ENCODE results near the gene EPB41. TPM values are rescaled to one million over a fixed set of nuclear protein-coding genes. Genes with fewer than 3 reads are reported as not detected.

Gene EPB41
- total RNA-seq, 1 experiment from 2014 or later: 20.2 TPM

GRCh38 chr1:29162025-29162424 is 247.7 kb downstream of the EPB41 start:
- CTCF ChIA-PET: no interaction called here
- no peaks in the 10 kb centered on the region for H3K27me3 ChIP-seq (ENCODE audit: control insufficient read depth, insufficient read depth, low read length)
- ATAC-seq (no peak), DNase-seq (ENCODE audit: low read depth, low spot score) (no peak)
- TF ChIP-seq REST (IDR thresholded peaks at IDR 0.05; ENCODE audit: insufficient read depth in 1 of 2, low read depth in 2 of 2, low read length in 1 of 2) (no peak), POLR2AphosphoS5 (IDR thresholded peaks at IDR 0.05; ENCODE audit: low read depth, low read length) (no peak), SIN3A (IDR thresholded peaks at IDR 0.05; ENCODE audit: borderline replicate concordance, insufficient read depth, low read depth, low read length) (no peak), CTCF (IDR thresholded peaks at IDR 0.05) (no peak), TCF7L2 (IDR thresholded peaks at IDR 0.05; ENCODE audit: low read depth, low read length) (no peak)
- intact Hi-C loops (cut with micrococcal nuclease; ENCODE audit: unreplicated experiment): no loop called here
- H3K27ac ChIP-seq (ENCODE audit: low read length): no peak overlapping the region
- peaks cover 28% of the 10 kb centered on the region for H3K36me3 ChIP-seq (ENCODE audit: control insufficient read depth, insufficient read depth, low read length)
- H3K9me3 ChIP-seq (ENCODE audit: control insufficient read depth, insufficient read depth, low read depth, low read length): no peaks in the 10 kb centered on the region
- in situ Hi-C loops (cut with HindIII; ENCODE audit: low pct_unique_long_range_greater_than_20kb, low sequenced_read_pairs): no loop called here
- POLR2A ChIA-PET: no interaction called here
- BruUV-seq (replicated peaks): no TSS peak
- no peaks in the 10 kb centered on the region for H3K4me1 ChIP-seq (ENCODE audit: control insufficient read depth, insufficient read depth, low read length)
- H3K4me3 ChIP-seq (ENCODE audit: low read depth in 2 of 2, low read length in 2 of 2): no peak overlapping the region

GRCh38 chr1:29162476-29163138 is 248.2 kb downstream of the EPB41 start:
- intact Hi-C loops (cut with micrococcal nuclease; ENCODE audit: unreplicated experiment) (no loop called here), in situ Hi-C loops (cut with HindIII; ENCODE audit: low pct_unique_long_range_greater_than_20kb, low sequenced_read_pairs) (no loop called here)
- H3K4me3 ChIP-seq (ENCODE audit: low read depth in 2 of 2, low read length in 2 of 2): no peak overlapping the region
- no peak for ATAC-seq
- H3K27me3 ChIP-seq (ENCODE audit: control insufficient read depth, insufficient read depth, low read length): no peaks in the 10 kb centered on the region
- H3K9me3 ChIP-seq (ENCODE audit: control insufficient read depth, insufficient read depth, low read depth, low read length): no peaks in the 10 kb centered on the region
- no TSS peak for BruUV-seq (replicated peaks)
- peaks cover 25% of the 10 kb centered on the region for H3K36me3 ChIP-seq (ENCODE audit: control insufficient read depth, insufficient read depth, low read length)
- ChIA-PET CTCF (no interaction called here), POLR2A (no interaction called here)
- no peak for DNase-seq (ENCODE audit: low read depth, low spot score)
- no peaks in the 10 kb centered on the region for H3K4me1 ChIP-seq (ENCODE audit: control insufficient read depth, insufficient read depth, low read length)
- no peak for TF ChIP-seq TCF7L2 (IDR thresholded peaks at IDR 0.05; ENCODE audit: low read depth, low read length)
- no peak for TF ChIP-seq POLR2AphosphoS5 (IDR thresholded peaks at IDR 0.05; ENCODE audit: low read depth, low read length)
- TF ChIP-seq REST (IDR thresholded peaks at IDR 0.05; ENCODE audit: insufficient read depth in 1 of 2, low read depth in 2 of 2, low read length in 1 of 2): no peak
- TF ChIP-seq SIN3A (IDR thresholded peaks at IDR 0.05; ENCODE audit: borderline replicate concordance, insufficient read depth, low read depth, low read length): no peak
- no peak for TF ChIP-seq CTCF (IDR thresholded peaks at IDR 0.05)
- H3K27ac ChIP-seq (ENCODE audit: low read length): no peak overlapping the region
